ENCODE results near the gene NRXN3.

DNA sequence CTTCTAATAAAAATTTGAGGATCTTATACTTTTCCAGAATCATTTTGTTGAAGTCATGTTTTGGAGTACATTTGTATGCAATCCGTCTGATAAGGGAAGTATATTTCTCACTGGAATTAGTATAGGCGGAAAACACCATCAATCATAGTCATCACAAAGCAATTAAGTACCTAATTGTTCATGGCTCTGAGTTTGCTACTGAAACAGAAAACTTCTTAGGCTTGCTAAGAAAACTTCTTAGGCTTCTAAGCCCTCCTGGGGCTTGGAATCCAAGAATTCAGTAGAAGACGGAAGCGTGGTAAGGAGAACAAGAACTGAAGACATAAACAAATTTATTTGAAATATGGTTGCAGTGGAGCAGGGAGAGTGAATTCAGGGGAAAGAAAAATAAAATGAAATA is 1404.9 kb downstream of the NRXN3 start:
- TF ChIP-seq, protein P1, sequence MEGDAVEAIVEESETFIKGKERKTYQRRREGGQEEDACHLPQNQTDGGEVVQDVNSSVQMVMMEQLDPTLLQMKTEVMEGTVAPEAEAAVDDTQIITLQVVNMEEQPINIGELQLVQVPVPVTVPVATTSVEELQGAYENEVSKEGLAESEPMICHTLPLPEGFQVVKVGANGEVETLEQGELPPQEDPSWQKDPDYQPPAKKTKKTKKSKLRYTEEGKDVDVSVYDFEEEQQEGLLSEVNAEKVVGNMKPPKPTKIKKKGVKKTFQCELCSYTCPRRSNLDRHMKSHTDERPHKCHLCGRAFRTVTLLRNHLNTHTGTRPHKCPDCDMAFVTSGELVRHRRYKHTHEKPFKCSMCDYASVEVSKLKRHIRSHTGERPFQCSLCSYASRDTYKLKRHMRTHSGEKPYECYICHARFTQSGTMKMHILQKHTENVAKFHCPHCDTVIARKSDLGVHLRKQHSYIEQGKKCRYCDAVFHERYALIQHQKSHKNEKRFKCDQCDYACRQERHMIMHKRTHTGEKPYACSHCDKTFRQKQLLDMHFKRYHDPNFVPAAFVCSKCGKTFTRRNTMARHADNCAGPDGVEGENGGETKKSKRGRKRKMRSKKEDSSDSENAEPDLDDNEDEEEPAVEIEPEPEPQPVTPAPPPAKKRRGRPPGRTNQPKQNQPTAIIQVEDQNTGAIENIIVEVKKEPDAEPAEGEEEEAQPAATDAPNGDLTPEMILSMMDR (IDR thresholded peaks at IDR 0.05) = no peak
- TF ChIP-seq POLR2A (IDR thresholded peaks at IDR 0.05) = no peak
